A673 (cell line): Measurements from ENCODE around the gene SRSF8.

ENCODE experiments used
- CTCF ChIP-seq: fragments of 300-800, 200-600 bp; sonication (generic); conservative IDR thresholded peaks from 2 replicates; pipeline ENCODE4 v1.5.1; 2017; ENCODE audit warnings: low read depth, mild to moderate bottlenecking, antibody characterized with exemption, low read length, moderate library complexity, mixed read lengths
- EZH2 ChIP-seq: fragments of 200-600 bp; sonication (generic); IDR thresholded peaks from 2 replicates; pipeline ENCODE4 v1.6.1; 2017; ENCODE audit warnings: borderline replicate concordance, low read depth, mild to moderate bottlenecking, mixed read lengths, antibody characterized with exemption, low read length; ENCODE audit not compliant: poor library complexity, severe bottlenecking

GRCh38 chr11:95108159-95108611 lies 41.5 kb downstream of the SRSF8 start:
- TF ChIP-seq CTCF (no peak), EZH2 (no peak)
